Parathyroid adenoma (tissue), 2 donors: ENCODE measurements around the gene NELL2.

ENCODE experiments used
- H2AFZ ChIP-seq: fragments of 300-600 bp; sonication (generic); one replicate; pipeline ENCODE4 v1.7.0; 2017; ENCODE audit warnings: antibody characterized with exemption, mild to moderate bottlenecking
- H3K27ac ChIP-seq: fragments of 300-600 bp; sonication (generic); one replicate; pipeline ENCODE4 v1.7.0; 2017
- H3K27me3 ChIP-seq: fragments of 300-600 bp; sonication (generic); one replicate; pipeline ENCODE4 v1.7.0; 2017; ENCODE audit warnings: low read length; ENCODE audit not compliant: control insufficient read depth, insufficient read depth
- H3K36me3 ChIP-seq: fragments of 300-600 bp; sonication (generic); one replicate; pipeline ENCODE4 v1.7.0; 2017; ENCODE audit warnings: low read length; ENCODE audit not compliant: control insufficient read depth, insufficient read depth
- H3K4me1 ChIP-seq: fragments of 300-600 bp; sonication (generic); one replicate; pipeline ENCODE4 v1.7.0; 2017; ENCODE audit warnings: control low read depth
- H3K4me2 ChIP-seq: fragments of 300-600 bp; sonication (generic); one replicate; pipeline ENCODE4 v1.7.0; 2017; ENCODE audit warnings: low read length
- H3K4me3 ChIP-seq: fragments of 300-600 bp; sonication (generic); one replicate; pipeline ENCODE4 v1.7.0; 2017; ENCODE audit warnings: low read depth, low read length
- H3K79me2 ChIP-seq: fragments of 300-600 bp; sonication (generic); one replicate; pipeline ENCODE4 v1.7.0; 2017; ENCODE audit warnings: control low read depth
- H3K9ac ChIP-seq: fragments of 300-600 bp; sonication (generic); one replicate; pipeline ENCODE4 v1.7.0; 2017; ENCODE audit warnings: mild to moderate bottlenecking
- H3K9me3 ChIP-seq: fragments of 300-600 bp; sonication (generic); one replicate; pipeline ENCODE4 v1.7.0; 2017; ENCODE audit warnings: low read length; ENCODE audit not compliant: control insufficient read depth
- TF ChIP-seq, protein P1 (sequence below): fragments of 300-600 bp; sonication (generic); IDR thresholded peaks from one replicate; pipeline ENCODE4 v1.7.0; 2017; ENCODE audit warnings: antibody characterized with exemption, mild to moderate bottlenecking
- donor health status: primary hyperparathyroidism.

The NELL2 gene

DNA sequence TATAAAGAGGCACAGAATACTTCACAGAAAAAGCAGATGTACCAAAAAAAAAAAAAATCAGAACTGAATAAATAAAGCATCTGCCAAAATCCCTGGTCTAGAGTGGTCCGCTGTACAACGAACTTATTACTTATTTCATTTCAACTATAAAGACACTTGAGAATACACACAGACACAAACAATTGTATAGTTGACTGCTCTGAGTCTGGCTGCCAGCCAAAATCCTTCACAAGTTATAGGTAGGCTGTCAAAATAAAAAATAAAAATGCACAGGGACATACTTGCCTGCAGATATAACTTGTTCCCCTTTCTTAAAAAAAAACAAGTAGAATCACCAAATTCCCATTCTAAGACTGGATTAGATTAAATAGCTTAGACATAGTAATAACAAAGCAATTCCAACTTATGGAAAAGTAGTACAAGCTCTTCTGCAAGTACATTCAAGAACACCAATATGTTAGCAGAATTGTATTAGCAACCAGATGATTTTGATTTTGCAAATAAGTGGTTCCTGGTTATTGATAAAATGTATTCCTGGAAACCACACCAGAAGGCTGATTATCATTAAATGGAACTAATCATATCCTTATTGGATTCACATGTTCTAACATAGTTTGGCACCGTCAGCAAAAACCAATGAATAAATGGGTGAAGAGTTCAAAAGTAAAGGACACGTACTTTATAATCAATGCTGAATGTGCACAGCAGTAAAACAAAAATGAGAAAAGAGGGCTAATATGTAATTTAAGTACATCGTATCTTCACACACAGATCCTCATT lies 248.5 kb downstream of the NELL2 start:
- Histone ChIP-seq H3K4me3 (no peak overlapping the region), H3K9ac (no peak overlapping the region), H2AFZ (no peak overlapping the region), H3K36me3 (no peaks in the 10 kb centered on the region), H3K9me3 (no peaks in the 10 kb centered on the region), H3K4me2 (no peak overlapping the region), H3K27me3 (no peaks in the 10 kb centered on the region), H3K79me2 (no peaks in the 10 kb centered on the region), H3K4me1 (no peaks in the 10 kb centered on the region), H3K27ac (no peak overlapping the region)
- TF ChIP-seq, protein P1, sequence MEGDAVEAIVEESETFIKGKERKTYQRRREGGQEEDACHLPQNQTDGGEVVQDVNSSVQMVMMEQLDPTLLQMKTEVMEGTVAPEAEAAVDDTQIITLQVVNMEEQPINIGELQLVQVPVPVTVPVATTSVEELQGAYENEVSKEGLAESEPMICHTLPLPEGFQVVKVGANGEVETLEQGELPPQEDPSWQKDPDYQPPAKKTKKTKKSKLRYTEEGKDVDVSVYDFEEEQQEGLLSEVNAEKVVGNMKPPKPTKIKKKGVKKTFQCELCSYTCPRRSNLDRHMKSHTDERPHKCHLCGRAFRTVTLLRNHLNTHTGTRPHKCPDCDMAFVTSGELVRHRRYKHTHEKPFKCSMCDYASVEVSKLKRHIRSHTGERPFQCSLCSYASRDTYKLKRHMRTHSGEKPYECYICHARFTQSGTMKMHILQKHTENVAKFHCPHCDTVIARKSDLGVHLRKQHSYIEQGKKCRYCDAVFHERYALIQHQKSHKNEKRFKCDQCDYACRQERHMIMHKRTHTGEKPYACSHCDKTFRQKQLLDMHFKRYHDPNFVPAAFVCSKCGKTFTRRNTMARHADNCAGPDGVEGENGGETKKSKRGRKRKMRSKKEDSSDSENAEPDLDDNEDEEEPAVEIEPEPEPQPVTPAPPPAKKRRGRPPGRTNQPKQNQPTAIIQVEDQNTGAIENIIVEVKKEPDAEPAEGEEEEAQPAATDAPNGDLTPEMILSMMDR, result no peak

DNA sequence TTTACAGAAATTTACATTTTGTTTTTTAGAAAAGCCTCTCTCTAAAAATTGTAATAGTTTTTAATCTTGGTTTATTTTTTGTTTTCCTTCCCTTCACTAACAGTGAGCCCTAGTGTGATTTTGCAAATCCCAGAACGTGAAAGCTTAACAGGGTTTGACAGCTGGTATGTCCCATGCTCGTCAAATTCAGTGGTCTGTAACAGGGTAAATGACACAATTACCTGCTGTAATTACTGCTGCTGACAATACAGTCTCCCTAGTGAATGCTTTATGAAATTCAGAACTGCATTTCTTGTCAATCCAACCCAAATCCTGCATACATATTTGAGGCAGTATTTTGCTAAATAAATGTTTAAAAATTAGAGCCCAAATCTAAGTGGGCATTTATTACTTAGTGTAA lies 249.2 kb downstream of the NELL2 start:
- TF ChIP-seq, protein P1, result no peak
- no peak overlapping the region for H3K4me2 ChIP-seq
- no peaks in the 10 kb centered on the region for H3K79me2 ChIP-seq
- H3K27me3 ChIP-seq, result no peaks in the 10 kb centered on the region
- H3K4me1 ChIP-seq, result no peaks in the 10 kb centered on the region
- H3K27ac ChIP-seq, result no peak overlapping the region
- no peaks in the 10 kb centered on the region for H3K9me3 ChIP-seq
- H3K9ac ChIP-seq, result no peak overlapping the region
- H2AFZ ChIP-seq, result no peak overlapping the region
- no peak overlapping the region for H3K4me3 ChIP-seq
- no peaks in the 10 kb centered on the region for H3K36me3 ChIP-seq

DNA sequence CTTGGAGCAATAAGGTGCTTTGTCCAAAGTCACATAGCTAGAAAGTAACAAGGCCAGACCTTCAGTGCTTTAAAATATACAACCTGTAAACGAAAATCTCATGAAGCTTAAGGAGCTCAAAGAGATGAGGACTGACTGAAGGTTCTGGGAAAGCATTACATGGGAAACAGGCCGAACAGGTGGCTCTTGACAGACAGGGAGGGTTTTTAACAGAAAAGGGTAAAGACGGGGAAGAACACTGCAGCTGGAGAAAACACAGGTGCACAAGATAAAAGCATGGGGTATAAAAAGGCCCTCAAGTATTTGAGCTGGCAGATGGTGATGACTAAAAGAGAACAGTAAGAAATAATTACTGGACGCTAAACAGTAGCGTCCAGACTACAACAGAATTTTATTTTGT lies 257.2 kb downstream of the NELL2 start:
- Histone ChIP-seq H3K79me2 (no peaks in the 10 kb centered on the region), H3K36me3 (no peaks in the 10 kb centered on the region), H2AFZ (no peak overlapping the region), H3K4me3 (no peak overlapping the region), H3K27me3 (no peaks in the 10 kb centered on the region), H3K9ac (no peak overlapping the region), H3K4me1 (no peaks in the 10 kb centered on the region), H3K27ac (no peak overlapping the region), H3K4me2 (no peak overlapping the region), H3K9me3 (no peaks in the 10 kb centered on the region)
- TF ChIP-seq, protein P1, result no peak

DNA sequence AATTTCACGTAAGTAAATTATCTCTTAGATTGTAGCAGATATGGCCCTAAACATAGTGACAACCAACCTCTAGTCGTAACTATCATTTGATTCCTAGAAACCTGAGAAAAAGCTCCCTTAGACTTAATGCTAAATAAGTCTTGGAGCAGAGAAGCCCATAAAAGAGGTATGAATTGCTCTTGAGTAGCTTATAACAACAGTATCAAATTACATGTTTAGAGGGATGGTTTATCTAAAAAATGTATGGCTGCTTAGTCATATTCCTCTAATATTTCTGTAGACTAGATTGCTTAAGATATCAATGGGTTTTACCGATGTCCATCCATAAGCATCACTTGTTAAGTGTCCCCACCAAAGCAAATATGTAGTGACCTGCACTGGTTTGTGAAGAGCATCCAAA lies 259.7 kb downstream of the NELL2 start:
- Histone ChIP-seq H3K4me2 (no peak overlapping the region), H3K27ac (no peak overlapping the region), H3K4me3 (no peak overlapping the region), H3K9ac (no peak overlapping the region), H3K36me3 (no peaks in the 10 kb centered on the region), H3K9me3 (no peaks in the 10 kb centered on the region), H3K4me1 (no peaks in the 10 kb centered on the region), H3K27me3 (no peaks in the 10 kb centered on the region), H2AFZ (no peak overlapping the region), H3K79me2 (no peaks in the 10 kb centered on the region)
- TF ChIP-seq, protein P1, result no peak

DNA sequence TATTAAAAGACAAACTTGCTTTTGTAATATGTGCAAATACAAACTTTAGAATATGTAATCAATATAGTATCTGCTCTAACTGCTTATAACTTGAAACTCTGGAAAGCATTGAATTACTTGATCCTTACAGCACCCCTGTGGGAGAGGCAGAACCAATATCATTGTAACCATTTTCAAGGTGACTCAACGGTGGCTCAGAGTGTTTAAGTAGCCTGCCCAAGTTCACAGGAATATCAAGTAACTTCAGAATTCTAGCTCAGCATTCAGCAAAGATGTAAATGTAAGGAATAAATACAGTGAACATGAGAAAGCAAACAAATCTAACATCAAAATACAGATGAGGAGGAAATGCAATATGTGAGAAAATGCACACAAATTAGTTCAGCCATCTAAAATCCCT lies 264.6 kb downstream of the NELL2 start:
- no peaks in the 10 kb centered on the region for H3K27me3 ChIP-seq
- H3K4me3 ChIP-seq, result no peak overlapping the region
- no peaks in the 10 kb centered on the region for H3K36me3 ChIP-seq
- no peaks in the 10 kb centered on the region for H3K9me3 ChIP-seq
- no peak overlapping the region for H3K9ac ChIP-seq
- no peak overlapping the region for H3K4me2 ChIP-seq
- TF ChIP-seq, protein P1, result no peak
- H3K4me1 ChIP-seq, result no peaks in the 10 kb centered on the region
- H2AFZ ChIP-seq, result no peak overlapping the region
- no peaks in the 10 kb centered on the region for H3K79me2 ChIP-seq
- H3K27ac ChIP-seq, result no peak overlapping the region
